Stimulated activated CD4-positive, alpha-beta T cell treated with anti-CD3 and anti-CD28 coated beads, Interleukin-12 subunit alpha, Interleukin-12 subunit beta, amount 100 ng/mL, for 48 hours (primary cell): Measurements from ENCODE around the gene PDZRN3.

Experiments used
- DNase-seq, 3 donors: peaks; one replicate each; pipeline ENCODE4 v3.0.0-alpha.2; 2020; ENCODE audit warnings: low read depth in 2 of 3, low spot score in 1 of 3

PDZRN3 gene

DNA sequence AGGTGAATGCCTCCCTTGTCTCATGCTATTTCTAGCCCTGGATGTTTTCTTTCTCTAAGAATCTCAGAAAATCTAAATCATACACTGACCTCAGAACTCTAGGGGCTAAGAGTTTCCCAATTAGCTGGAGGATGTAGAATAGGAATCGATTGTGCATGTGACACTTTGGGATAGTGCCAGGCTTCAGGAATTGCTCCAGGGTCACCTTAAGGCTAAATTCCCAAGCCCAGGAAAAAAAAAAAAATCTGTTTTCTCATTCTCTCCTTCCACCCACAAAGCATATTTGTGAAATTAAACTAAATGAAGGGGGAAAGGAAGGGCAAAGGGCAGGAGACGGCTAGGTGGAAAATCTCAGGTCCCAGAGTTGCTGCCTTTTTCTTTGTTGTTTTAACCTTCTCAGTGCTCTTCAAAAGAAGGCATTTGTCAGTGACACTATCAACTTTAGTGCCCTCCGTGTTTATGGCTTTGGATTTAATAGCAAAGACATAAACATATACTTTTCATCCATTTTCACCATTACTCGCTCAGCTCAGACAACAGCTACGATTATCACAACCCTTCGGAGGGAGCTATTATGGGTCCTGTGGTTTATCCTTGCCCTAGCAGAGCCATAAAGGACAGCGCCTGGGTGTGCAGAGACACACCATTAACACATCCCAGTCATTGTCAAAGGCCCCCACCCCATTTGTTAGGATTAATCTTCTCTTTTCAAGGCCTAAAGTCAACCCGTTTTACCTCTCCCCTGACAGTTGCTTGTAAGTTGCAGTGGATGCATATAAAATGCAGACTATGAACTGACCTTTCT, 271.7 kb downstream of the PDZRN3 start:
- no peak for DNase-seq

DNA sequence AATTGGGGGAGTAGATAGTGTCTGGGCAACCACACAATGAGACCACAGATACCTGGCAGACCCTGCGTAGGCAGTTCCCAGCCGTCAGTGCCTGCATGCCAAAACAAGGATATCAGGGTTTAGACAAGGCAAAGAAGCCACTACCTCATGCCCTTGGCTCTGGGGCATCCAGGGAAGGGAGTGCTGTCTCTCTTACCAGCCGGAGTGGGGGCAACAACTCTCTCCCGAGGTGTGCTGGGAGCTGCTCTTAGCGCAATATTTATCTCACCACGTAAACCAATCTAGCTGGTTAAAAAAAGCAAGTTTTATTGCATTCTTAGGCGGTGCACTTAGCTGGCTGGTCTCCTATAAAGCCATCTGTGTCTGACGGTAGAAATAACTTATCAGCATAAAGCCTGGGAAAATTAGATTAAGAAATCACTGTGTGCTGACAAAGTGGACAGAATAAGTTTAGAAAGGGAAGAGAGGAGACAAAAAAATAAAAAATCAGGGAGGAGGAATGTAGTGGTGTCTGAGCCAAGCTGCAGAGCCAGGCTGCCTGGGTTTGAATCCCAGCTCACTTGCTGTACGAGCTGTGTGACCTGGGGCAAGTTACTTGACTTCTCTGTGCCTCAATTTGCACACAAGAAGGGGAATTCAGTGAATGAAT, 273.2 kb downstream of the PDZRN3 start:
- DNase-seq, result no peak

DNA sequence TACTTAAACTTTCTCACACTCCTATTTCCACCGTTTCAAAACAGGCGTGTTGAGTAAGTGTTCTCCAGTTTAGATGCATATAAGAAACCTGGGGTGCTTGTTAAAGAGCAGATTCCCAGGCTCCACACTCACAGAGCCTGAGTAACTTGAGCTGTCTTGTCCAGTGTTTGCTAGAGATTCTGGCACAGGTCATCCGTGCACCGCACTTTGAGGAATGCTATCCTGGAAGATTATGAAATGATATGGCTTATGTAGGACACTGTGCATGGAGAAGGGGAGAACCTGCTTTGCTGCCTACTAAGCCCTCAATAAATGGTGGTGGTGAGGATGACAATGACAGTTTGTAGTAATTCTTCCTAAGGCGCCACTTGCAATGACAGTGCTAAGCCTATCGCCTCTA, 273.7 kb downstream of the PDZRN3 start:
- no peak for DNase-seq

DNA sequence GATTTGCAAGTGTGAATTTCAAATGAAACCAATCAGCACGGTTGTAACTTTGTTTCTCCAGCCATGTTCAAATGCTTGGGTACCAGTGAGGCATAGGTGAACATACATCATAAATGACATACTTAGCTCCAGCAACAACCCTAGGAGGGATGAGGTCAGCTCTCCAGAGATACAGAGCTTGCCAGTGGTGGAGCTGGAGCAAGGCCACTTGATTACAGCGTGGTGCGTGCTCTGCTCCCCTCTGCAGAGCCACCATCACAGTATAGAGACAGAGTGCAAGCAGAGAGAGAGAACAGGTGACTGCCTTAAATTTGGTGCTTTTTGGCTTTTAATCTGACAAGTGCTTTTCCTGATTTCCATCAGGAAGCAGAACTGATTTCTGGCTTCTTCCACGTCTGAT, 275.1 kb downstream of the PDZRN3 start:
- no peak for DNase-seq

DNA sequence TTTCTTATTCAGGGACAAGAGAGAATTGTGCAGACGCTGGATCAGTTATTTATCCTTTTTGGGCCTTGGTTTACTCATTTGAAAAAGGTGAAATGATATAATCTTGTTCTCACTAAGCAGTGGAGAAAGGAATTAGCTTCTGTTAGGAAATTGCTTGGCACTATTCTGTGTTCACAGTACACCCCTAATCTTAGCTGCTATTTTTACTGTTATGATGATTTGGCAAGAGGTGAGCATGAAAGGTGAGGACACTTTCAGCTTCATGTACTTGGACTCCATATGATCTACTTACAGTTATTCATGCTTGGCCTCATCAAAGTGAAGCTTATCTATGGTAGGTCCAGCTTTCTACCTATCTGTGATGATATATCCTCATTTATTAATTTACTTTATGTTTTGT, 282.7 kb downstream of the PDZRN3 start:
- no peak for DNase-seq

DNA sequence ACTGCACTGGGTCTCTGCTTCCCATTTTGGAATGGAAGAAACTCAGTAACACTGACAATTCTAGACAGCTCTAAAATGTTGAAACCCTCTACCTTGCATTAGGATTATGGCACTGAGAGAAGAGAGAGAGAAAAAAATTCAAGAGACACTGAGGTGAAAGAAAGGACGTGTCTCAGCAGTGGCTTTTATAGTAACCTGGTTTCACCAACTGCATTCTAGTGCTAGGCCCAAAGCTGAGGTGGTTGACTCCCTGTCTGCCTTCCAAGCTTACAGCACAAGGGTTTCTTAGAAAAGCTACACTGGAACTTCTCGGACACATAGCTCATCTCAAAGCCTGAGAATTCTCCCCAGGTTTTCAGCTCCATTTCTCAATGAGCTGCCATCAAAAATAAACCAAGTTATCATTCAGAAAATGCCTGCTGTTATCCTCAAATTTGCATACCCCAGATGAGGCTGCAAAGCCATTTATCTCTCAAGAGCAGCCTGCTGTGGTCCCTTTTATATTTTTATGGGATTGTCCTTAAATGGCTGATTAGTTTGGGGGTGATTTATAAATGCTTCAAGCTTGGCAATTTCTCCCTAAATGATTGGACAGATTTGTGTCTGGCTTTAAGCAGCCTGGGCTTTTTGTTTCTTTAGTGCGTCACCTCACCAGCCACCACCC, 283.3 kb downstream of the PDZRN3 start:
- DNase-seq, result no peak

DNA sequence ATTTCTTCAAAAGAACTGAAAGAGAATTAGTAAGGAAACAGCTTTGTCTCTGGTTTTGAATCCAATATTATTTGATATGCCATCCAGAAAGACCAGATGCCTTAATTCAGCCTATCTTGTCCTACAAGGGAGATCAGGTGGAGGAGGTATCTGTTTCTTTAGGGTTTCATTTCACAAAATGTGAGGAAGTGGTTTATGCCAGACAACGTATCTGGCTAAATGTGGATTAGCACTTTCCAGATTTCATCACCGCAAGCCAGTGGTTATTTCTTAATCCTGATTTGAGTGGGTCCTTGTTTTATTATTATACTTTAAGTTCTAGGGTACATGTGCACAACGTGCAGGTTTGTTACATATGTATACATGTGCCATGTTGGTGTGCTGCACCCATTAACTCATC, 292.2 kb downstream of the PDZRN3 start:
- no peak for DNase-seq
